Smooth muscle cell (in vitro differentiated cells): ENCODE measurements around the gene ITPK1. TPM values are rescaled to one million over a fixed set of nuclear protein-coding genes. Genes with fewer than 3 reads are reported as not detected.

Source experiments
- DNase-seq: peaks from one replicate; lab custom pipeline; 2025; ENCODE audit not compliant: unreplicated experiment; lab: John Stamatoyannopoulos, UW
- H2AFZ ChIP-seq: fragments of 200-600 bp; sonication (generic); 2 replicates; pipeline ENCODE4 v1.6.0; 2016; ENCODE audit warnings: antibody characterized with exemption, low read depth, mild to moderate bottlenecking
- H3F3A ChIP-seq: fragments of 200-600 bp; sonication (generic); 2 replicates; pipeline ENCODE4 v1.6.0; 2017; ENCODE audit warnings: antibody characterized with exemption, low read depth
- H3K27ac ChIP-seq: fragments of 200-600 bp; sonication (generic); 2 replicates; pipeline ENCODE4 v1.5.1; 2016; ENCODE audit warnings: low read depth, mild to moderate bottlenecking
- H3K27me3 ChIP-seq: fragments of 200-600 bp; sonication (generic); 2 replicates; pipeline ENCODE4 v1.6.1; 2016; ENCODE audit warnings: low read depth, mild to moderate bottlenecking
- H3K36me3 ChIP-seq: fragments of 200-600 bp; sonication (generic); 2 replicates; pipeline ENCODE4 v1.5.1; 2016; ENCODE audit warnings: low read depth
- H3K4me1 ChIP-seq: fragments of 200-600 bp; sonication (generic); 2 replicates; pipeline ENCODE4 v1.5.1; 2016; ENCODE audit warnings: low read depth
- H3K4me2 ChIP-seq: fragments of 200-600 bp; sonication (generic); 2 replicates; pipeline ENCODE4 v1.6.0; 2016; ENCODE audit warnings: mild to moderate bottlenecking
- H3K4me3 ChIP-seq: fragments of 200-600 bp; sonication (generic); 2 replicates; pipeline ENCODE4 v1.5.1; 2016; ENCODE audit warnings: mild to moderate bottlenecking
- H3K79me2 ChIP-seq: fragments of 200-600 bp; sonication (generic); 2 replicates; pipeline ENCODE4 v1.6.0; 2016; ENCODE audit warnings: low read depth, mild to moderate bottlenecking
- H3K9ac ChIP-seq: fragments of 200-600 bp; sonication (generic); 2 replicates; pipeline ENCODE4 v1.6.0; 2016; ENCODE audit warnings: low read depth
- H3K9me3 ChIP-seq: fragments of 200-600 bp; sonication (generic); replicated peaks from 2 replicates; pipeline ENCODE4 v1.5.1; 2016; ENCODE audit warnings: low read depth
- H4K20me1 ChIP-seq: fragments of 200-600 bp; sonication (generic); 2 replicates; pipeline ENCODE4 v1.6.0; 2016; ENCODE audit warnings: low read depth
- CTCF ChIP-seq: fragments of 200-600 bp; sonication (generic); IDR thresholded peaks from 2 replicates; pipeline ENCODE4 v1.5.1; 2017; ENCODE audit warnings: borderline replicate concordance, mild to moderate bottlenecking, antibody characterized with exemption; ENCODE audit not compliant: insufficient read depth, poor library complexity, severe bottlenecking
- WGBS: methylation state at CpG from one replicate; pipeline ENCODE4 v1.1.7; 2016; ENCODE audit warnings: low lambda C conversion rate; 5-methylcytosine and 5-hydroxymethylcytosine counted together
- polyA plus RNA-seq: library from polyadenylated mRNA; unstranded; fragments of >200 nt; fragmentation: Nextera tagmentation; extraction: Ambion mirVana; gene quantifications from 2 replicates; pipeline ENCODE4 v1.2.1, GENCODE V29; 2016
- total RNA-seq: library from RNA; depleted of rRNA; stranded (reverse); fragments of >200 nt; gene quantifications from 2 replicates; pipeline ENCODE4 v1.2.3, GENCODE V29; 2014

Gene ITPK1
- total and polyA plus RNA-seq, 2 experiments from 2014 or later = 9.2 to 14.2 TPM

GRCh38 chr14:92963301-92964123, 152.2 kb downstream of the ITPK1 start:
- 86% methylated on average over 14 of the region's 14 CpGs for WGBS
- Histone ChIP-seq H2AFZ (no peak overlapping the region), H3K27me3 (no peaks in the 10 kb centered on the region), H3K9ac (no peak overlapping the region), H3K9me3 (no peaks in the 10 kb centered on the region), H3K4me2 (no peak overlapping the region), H3K4me3 (no peak overlapping the region), H3F3A (no peaks in the 10 kb centered on the region), H3K36me3 (no peaks in the 10 kb centered on the region), H3K4me1 (no peaks in the 10 kb centered on the region), H3K79me2 (no peaks in the 10 kb centered on the region), H4K20me1 (no peaks in the 10 kb centered on the region), H3K27ac (no peak overlapping the region)
- no peak for DNase-seq
- TF ChIP-seq CTCF = no peak

GRCh38 chr14:92962831-92963095, 153.0 kb downstream of the ITPK1 start:
- Histone ChIP-seq H3K9ac (no peak overlapping the region), H3K4me3 (no peak overlapping the region), H3K4me1 (no peaks in the 10 kb centered on the region), H3K4me2 (no peak overlapping the region), H2AFZ (no peak overlapping the region), H3K36me3 (no peaks in the 10 kb centered on the region), H4K20me1 (no peaks in the 10 kb centered on the region), H3K27me3 (no peaks in the 10 kb centered on the region), H3K27ac (no peak overlapping the region), H3F3A (no peaks in the 10 kb centered on the region), H3K79me2 (no peaks in the 10 kb centered on the region), H3K9me3 (no peaks in the 10 kb centered on the region)
- TF ChIP-seq CTCF = no peak
- WGBS = 96% methylated on average over 11 of the region's 11 CpGs
- DNase-seq = no peak

- no peak overlapping the region for H2AFZ ChIP-seq
- no peak overlapping the region for H3K9ac ChIP-seq
- H3K4me3 ChIP-seq = no peak overlapping the region
- no peak overlapping the region for H3K4me2 ChIP-seq
- no peaks in the 10 kb centered on the region for H3K27me3 ChIP-seq
- H4K20me1 ChIP-seq = no peaks in the 10 kb centered on the region
- TF ChIP-seq CTCF = no peak
- 95% methylated on average over 20 of the region's 20 CpGs for WGBS
- H3K36me3 ChIP-seq = no peaks in the 10 kb centered on the region
- no peaks in the 10 kb centered on the region for H3F3A ChIP-seq
- H3K4me1 ChIP-seq = no peaks in the 10 kb centered on the region
- no peaks in the 10 kb centered on the region for H3K9me3 ChIP-seq
- H3K79me2 ChIP-seq = no peaks in the 10 kb centered on the region
- H3K27ac ChIP-seq = no peak overlapping the region
- no peak for DNase-seq
Measured at GRCh38 chr14:92962031-92962830, 153.5 kb downstream of the ITPK1 start.

- 87% methylated on average over 7 of the region's 7 CpGs for WGBS
- Histone ChIP-seq H3K4me3 (no peak overlapping the region), H3K9ac (no peak overlapping the region), H3K27me3 (no peaks in the 10 kb centered on the region), H4K20me1 (no peaks in the 10 kb centered on the region), H3K4me2 (no peak overlapping the region), H3K79me2 (no peaks in the 10 kb centered on the region), H3K27ac (no peak overlapping the region), H3F3A (no peaks in the 10 kb centered on the region), H3K9me3 (no peaks in the 10 kb centered on the region), H3K4me1 (no peaks in the 10 kb centered on the region), H3K36me3 (no peaks in the 10 kb centered on the region), H2AFZ (no peak overlapping the region)
- no peak for DNase-seq
- TF ChIP-seq CTCF = no peak
Measured at GRCh38 chr14:92961567-92961855, 154.2 kb downstream of the ITPK1 start.
